Neural progenitor cell (in vitro differentiated cells): ENCODE results near the gene ZBTB26. TPM values are rescaled to one million over a fixed set of nuclear protein-coding genes. Genes with fewer than 3 reads are reported as not detected.
A peak's percentile ranks its signal among the peaks of the same experiment; 100 is the strongest.
"Not testable (repeated sequence)": the region's sequence is repeated elsewhere in the genome, so short reads cannot be mapped to it uniquely, and the experiment has no call there.

Source experiments
- DNase-seq: peaks from one replicate; pipeline ENCODE4 v3.0.0-alpha.2; 2016; ENCODE audit warnings: low spot score
- H2AFZ ChIP-seq: fragments of 200-600 bp; sonication (generic); replicated peaks from 2 replicates; pipeline ENCODE4 v1.6.1; 2016; ENCODE audit warnings: antibody characterized with exemption
- H3F3A ChIP-seq: fragments of 200-600 bp; sonication (generic); 2 replicates; pipeline ENCODE4 v1.6.1; 2016; ENCODE audit warnings: antibody characterized with exemption, low read depth
- H3K27ac ChIP-seq: fragments of 200-600 bp; sonication (generic); 2 replicates; pipeline ENCODE4 v1.5.1; 2016; ENCODE audit warnings: mild to moderate bottlenecking
- H3K27me3 ChIP-seq: fragments of 200-600 bp; sonication (generic); 2 replicates; pipeline ENCODE4 v1.6.1; 2016; ENCODE audit warnings: mild to moderate bottlenecking, moderate library complexity
- H3K36me3 ChIP-seq: fragments of 200-600 bp; sonication (generic); 2 replicates; pipeline ENCODE4 v1.5.1; 2016
- H3K4me1 ChIP-seq: fragments of 200-600 bp; sonication (generic); 2 replicates; pipeline ENCODE4 v1.6.1; 2016; ENCODE audit warnings: mixed run types
- H3K4me2 ChIP-seq: fragments of 200-600 bp; sonication (generic); 2 replicates; pipeline ENCODE4 v1.6.1; 2016
- H3K4me3 ChIP-seq: fragments of 200-600 bp; sonication (generic); 2 replicates; pipeline ENCODE4 v1.5.1; 2016
- H3K79me2 ChIP-seq: fragments of 200-600 bp; sonication (generic); 2 replicates; pipeline ENCODE4 v1.6.1; 2016; ENCODE audit warnings: low read depth
- H3K9ac ChIP-seq: fragments of 200-600 bp; sonication (generic); 2 replicates; pipeline ENCODE4 v1.6.1; 2016
- H3K9me3 ChIP-seq: fragments of 200-600 bp; sonication (generic); 2 replicates; pipeline ENCODE4 v1.5.1; 2016; ENCODE audit warnings: low read depth
- H4K20me1 ChIP-seq: fragments of 200-600 bp; sonication (generic); 2 replicates; pipeline ENCODE4 v1.6.1; 2016; ENCODE audit warnings: low read depth
- H3K27ac Mint-ChIP-seq: 3 replicates; pipeline ENCODE4 v1.8.0; 2021; ENCODE audit warnings: mixed read lengths
- H3K27me3 Mint-ChIP-seq: 2 replicates; pipeline ENCODE4 v1.8.0; 2022; ENCODE audit warnings: low read depth, mild to moderate bottlenecking, inconsistent platforms, moderate library complexity, mixed read lengths; ENCODE audit not compliant: insufficient read depth
- H3K36me3 Mint-ChIP-seq: 3 replicates; pipeline ENCODE4 v1.8.0; 2021; ENCODE audit warnings: mixed read lengths
- H3K4me1 Mint-ChIP-seq: 3 replicates; pipeline ENCODE4 v1.8.0; 2021; ENCODE audit warnings: mixed read lengths
- H3K4me3 Mint-ChIP-seq: 3 replicates; pipeline ENCODE4 v1.8.0; 2021; ENCODE audit warnings: mild to moderate bottlenecking, moderate library complexity, mixed read lengths
- H3K9me3 Mint-ChIP-seq: 3 replicates; pipeline ENCODE4 v1.8.0; 2020; ENCODE audit warnings: mixed read lengths
- EZH2 ChIP-seq: fragments of 200-600 bp; sonication (generic); IDR thresholded peaks from 2 replicates; pipeline ENCODE4 v1.6.1; 2017; ENCODE audit warnings: antibody characterized with exemption, mild to moderate bottlenecking, moderate library complexity
- EZH2phosphoT487 ChIP-seq: fragments of 200-600 bp; sonication (generic); IDR thresholded peaks from 2 replicates; pipeline ENCODE4 v1.6.1; 2017; ENCODE audit warnings: antibody characterized with exemption
- small RNA-seq: library from RNA; depleted of rRNA; stranded (forward); fragments of <200 nt; gene quantifications from one replicate; pipeline ENCODE3, GENCODE V24; 2015
- total RNA-seq: library from RNA; depleted of rRNA; stranded (reverse); fragments of >200 nt; gene quantifications from 2 replicates; pipeline ENCODE4 v1.2.3, GENCODE V29; 2015; ENCODE audit warnings: low replicate concordance
- TF ChIP-seq, protein P1 (sequence below): fragments of 200-600 bp; sonication (generic); IDR thresholded peaks from 2 replicates; pipeline ENCODE4 v1.5.1; 2017; ENCODE audit warnings: antibody characterized with exemption, mild to moderate bottlenecking

ZBTB26 gene
- total RNA-seq, 1 donor from 2014 or later = 15.5 TPM

DNA sequence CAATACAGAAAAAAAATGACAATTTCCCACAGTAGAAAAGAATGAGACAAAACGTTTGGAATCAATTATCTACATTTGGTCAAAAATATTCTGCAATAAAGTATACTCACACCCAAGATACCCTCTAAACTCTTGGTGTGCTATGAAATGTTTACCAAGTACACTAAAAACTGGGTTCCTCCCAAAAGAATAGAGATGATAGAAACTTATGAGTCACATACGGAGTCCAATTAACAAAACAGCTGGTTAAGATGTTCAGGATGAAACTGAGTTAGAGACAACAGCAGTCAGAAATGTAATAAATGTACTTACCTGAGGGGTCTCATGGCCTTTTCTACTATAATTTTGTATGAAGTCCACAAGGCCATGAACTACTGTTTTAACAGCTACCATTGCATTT is 51.9 kb downstream of the ZBTB26 start:
- DNase-seq = no peak
- H3K27me3 ChIP-seq = no peaks in the 10 kb centered on the region
- Mint-ChIP-seq H3K4me3 (no peak overlapping the region), H3K36me3 (peaks cover 30% of the 10 kb centered on the region), H3K27ac (no peak overlapping the region), H3K9me3 (no peaks in the 10 kb centered on the region), H3K27me3 (no peaks in the 10 kb centered on the region), H3K4me1 (no peaks in the 10 kb centered on the region)
- peaks cover 30% of the 10 kb centered on the region for H3K36me3 ChIP-seq
- no peaks in the 10 kb centered on the region for H3K9me3 ChIP-seq
- H3K4me2 ChIP-seq = no peak overlapping the region
- H2AFZ ChIP-seq = no peak overlapping the region
- H3K4me3 ChIP-seq = no peak overlapping the region
- H3K9ac ChIP-seq = no peak overlapping the region
- TF ChIP-seq EZH2phosphoT487 (no peak), EZH2 (no peak)
- TF ChIP-seq, protein P1, sequence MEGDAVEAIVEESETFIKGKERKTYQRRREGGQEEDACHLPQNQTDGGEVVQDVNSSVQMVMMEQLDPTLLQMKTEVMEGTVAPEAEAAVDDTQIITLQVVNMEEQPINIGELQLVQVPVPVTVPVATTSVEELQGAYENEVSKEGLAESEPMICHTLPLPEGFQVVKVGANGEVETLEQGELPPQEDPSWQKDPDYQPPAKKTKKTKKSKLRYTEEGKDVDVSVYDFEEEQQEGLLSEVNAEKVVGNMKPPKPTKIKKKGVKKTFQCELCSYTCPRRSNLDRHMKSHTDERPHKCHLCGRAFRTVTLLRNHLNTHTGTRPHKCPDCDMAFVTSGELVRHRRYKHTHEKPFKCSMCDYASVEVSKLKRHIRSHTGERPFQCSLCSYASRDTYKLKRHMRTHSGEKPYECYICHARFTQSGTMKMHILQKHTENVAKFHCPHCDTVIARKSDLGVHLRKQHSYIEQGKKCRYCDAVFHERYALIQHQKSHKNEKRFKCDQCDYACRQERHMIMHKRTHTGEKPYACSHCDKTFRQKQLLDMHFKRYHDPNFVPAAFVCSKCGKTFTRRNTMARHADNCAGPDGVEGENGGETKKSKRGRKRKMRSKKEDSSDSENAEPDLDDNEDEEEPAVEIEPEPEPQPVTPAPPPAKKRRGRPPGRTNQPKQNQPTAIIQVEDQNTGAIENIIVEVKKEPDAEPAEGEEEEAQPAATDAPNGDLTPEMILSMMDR = no peak
- no peaks in the 10 kb centered on the region for H3K4me1 ChIP-seq
- no peak overlapping the region for H3K27ac ChIP-seq
- H3K79me2 ChIP-seq = no peaks in the 10 kb centered on the region
- H4K20me1 ChIP-seq = no peaks in the 10 kb centered on the region
- no peaks in the 10 kb centered on the region for H3F3A ChIP-seq

DNA sequence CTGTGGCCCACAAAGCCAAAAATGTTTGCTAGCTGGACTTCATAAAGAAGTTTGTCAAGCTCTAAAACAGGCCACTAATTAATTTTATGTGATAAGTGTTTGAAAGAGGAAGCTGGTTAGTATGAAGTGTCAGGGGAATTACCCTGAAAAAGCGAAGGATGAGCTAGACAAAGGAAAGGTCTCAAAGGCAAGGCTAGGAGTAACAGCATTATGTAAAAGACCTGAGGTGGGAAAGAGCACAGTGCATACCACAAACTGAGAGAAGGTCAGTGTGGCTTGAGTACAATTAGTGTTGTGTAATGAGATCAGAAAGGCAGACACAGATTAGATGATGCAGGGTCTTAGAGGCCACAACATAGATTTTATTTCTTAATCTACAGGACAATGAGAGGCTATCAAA is 55.8 kb downstream of the ZBTB26 start:
- H3K27ac ChIP-seq = no peak overlapping the region
- no peaks in the 10 kb centered on the region for H3K9me3 ChIP-seq
- no peak overlapping the region for H2AFZ ChIP-seq
- H3K4me1 ChIP-seq = no peaks in the 10 kb centered on the region
- TF ChIP-seq, protein P1 = no peak
- TF ChIP-seq EZH2 (no peak), EZH2phosphoT487 (no peak)
- no peaks in the 10 kb centered on the region for H3F3A ChIP-seq
- no peak for DNase-seq
- H3K4me2 ChIP-seq = no peak overlapping the region
- H3K4me3 Mint-ChIP-seq = no peak overlapping the region
- no peak overlapping the region for H3K27ac Mint-ChIP-seq
- no peaks in the 10 kb centered on the region for H3K79me2 ChIP-seq
- H3K27me3 ChIP-seq = no peaks in the 10 kb centered on the region
- H3K36me3 ChIP-seq = peaks cover 14% of the 10 kb centered on the region
- H4K20me1 ChIP-seq = no peaks in the 10 kb centered on the region
- no peak overlapping the region for H3K4me3 ChIP-seq
- H3K36me3 Mint-ChIP-seq = peaks cover 41% of the 10 kb centered on the region
- no peaks in the 10 kb centered on the region for H3K27me3 Mint-ChIP-seq
- no peak overlapping the region for H3K9ac ChIP-seq
- no peaks in the 10 kb centered on the region for H3K9me3 Mint-ChIP-seq
- H3K4me1 Mint-ChIP-seq = no peaks in the 10 kb centered on the region

DNA sequence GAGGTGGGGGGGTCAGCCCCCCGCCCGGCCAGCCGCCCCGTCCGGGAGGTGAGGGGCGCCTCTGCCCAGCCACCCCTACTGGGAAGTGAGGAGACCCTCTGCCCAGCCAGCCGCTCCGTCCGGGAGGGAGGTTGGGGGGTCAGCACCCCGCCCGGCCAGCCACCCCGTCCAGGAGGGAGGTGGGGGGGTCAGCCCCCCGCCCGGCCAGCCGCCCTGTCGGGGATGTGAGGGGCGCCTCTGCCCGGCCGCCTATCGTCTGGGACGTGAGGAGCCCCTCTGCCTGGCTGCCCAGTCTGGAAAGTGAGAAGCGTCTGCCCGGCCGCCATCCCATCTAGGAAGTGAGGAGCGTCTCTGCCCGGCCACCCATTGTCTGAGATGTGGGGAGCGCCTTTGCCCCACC is 64.0 kb downstream of the ZBTB26 start:
- DNase-seq, H3K27me3 ChIP-seq, H3K4me3 Mint-ChIP-seq, H3K27me3 Mint-ChIP-seq, H3K4me3 ChIP-seq, H3K4me1 Mint-ChIP-seq, H3K27ac Mint-ChIP-seq, H4K20me1 ChIP-seq, H3K79me2 ChIP-seq, H3K9me3 ChIP-seq, H3K27ac ChIP-seq, H3K9me3 Mint-ChIP-seq, H3K9ac ChIP-seq, H2AFZ ChIP-seq, H3K4me2 ChIP-seq, H3K36me3 ChIP-seq, H3K4me1 ChIP-seq, H3F3A ChIP-seq: not testable (repeated sequence)
- peaks cover 35% of the 10 kb centered on the region for H3K36me3 Mint-ChIP-seq

DNA sequence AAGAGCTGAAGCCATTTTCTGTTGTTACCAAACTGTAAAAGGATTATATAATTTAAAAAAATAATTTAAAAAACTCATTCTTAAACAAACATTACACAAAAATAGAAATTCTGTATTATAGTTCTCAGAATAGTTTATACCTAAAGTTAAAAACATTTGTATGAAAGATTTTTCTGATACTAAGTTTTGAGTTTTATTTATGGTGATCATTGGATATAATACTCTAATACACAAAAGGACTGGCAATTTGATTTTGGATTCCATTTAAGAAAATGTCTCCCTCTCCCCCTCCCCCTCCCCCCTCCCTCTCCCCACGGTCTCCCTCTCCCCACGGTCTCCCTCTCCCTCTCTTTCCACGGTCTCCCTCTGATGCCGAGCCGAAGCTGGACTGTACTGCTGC is 65.2 kb downstream of the ZBTB26 start:
- Mint-ChIP-seq H3K27me3 (no peaks in the 10 kb centered on the region), H3K27ac (no peak overlapping the region), H3K4me3 (no peak overlapping the region), H3K9me3 (no peaks in the 10 kb centered on the region), H3K36me3 (peaks cover 34% of the 10 kb centered on the region), H3K4me1 (no peaks in the 10 kb centered on the region)
- no peak for TF ChIP-seq EZH2
- TF ChIP-seq, protein P1 = no peak
- no peak for TF ChIP-seq EZH2phosphoT487
- no peak overlapping the region for H3K4me2 ChIP-seq
- no peak overlapping the region for H2AFZ ChIP-seq
- peaks cover 11% of the 10 kb centered on the region for H3K36me3 ChIP-seq
- H3K9ac ChIP-seq = no peak overlapping the region
- H3F3A ChIP-seq = no peaks in the 10 kb centered on the region
- no peaks in the 10 kb centered on the region for H3K9me3 ChIP-seq
- no peak overlapping the region for H3K27ac ChIP-seq
- no peak overlapping the region for H3K4me3 ChIP-seq
- H4K20me1 ChIP-seq = no peaks in the 10 kb centered on the region
- no peaks in the 10 kb centered on the region for H3K27me3 ChIP-seq
- DNase-seq = no peak
- H3K79me2 ChIP-seq = no peaks in the 10 kb centered on the region
- no peaks in the 10 kb centered on the region for H3K4me1 ChIP-seq

Small RNA genes within 50 kb of the gene (small RNA-seq; reads per million reads assigned to genes)
- not detected for gene RNY1P15
- gene SNORD90 = 392 reads per million, percentile 99 among the genes with 10 or more reads in this experiment

Other genes starting within 250 kb of the ZBTB26 start
- gene OR1L4, start 207.5 kb downstream of the ZBTB26 start, total RNA-seq = not detected in 2 replicates
- not detected in 2 replicates for gene OR1L6, start 189.2 kb downstream of the ZBTB26 start, total RNA-seq
- not detected in 2 replicates for gene OR5C1, start 142.6 kb downstream of the ZBTB26 start, total RNA-seq
- not detected in 2 replicates for gene OR1K1, start 131.4 kb downstream of the ZBTB26 start, total RNA-seq
- gene PDCL, start 102.9 kb downstream of the ZBTB26 start, total RNA-seq = 43.4 and 55.2 TPM in 2 replicates
- 49.9 and 56.7 TPM in 2 replicates for gene RC3H2, start 26.2 kb downstream of the ZBTB26 start, total RNA-seq
- gene ZBTB6, start 18.2 kb downstream of the ZBTB26 start, total RNA-seq = 18.0 and 23.7 TPM in 2 replicates
- 48.5 and 55.2 TPM in 2 replicates for gene RABGAP1, start 9.5 kb upstream of the ZBTB26 start, total RNA-seq
- gene GPR21, start 102.2 kb upstream of the ZBTB26 start, total RNA-seq = 0.59 and 6.4 TPM in 2 replicates